AG04450 (cell line): ENCODE data around the gene KRT222. TPM values are rescaled to one million over a fixed set of nuclear protein-coding genes. Genes with fewer than 3 reads are reported as not detected.

Experiments
- CTCF ChIA-PET: fragments of 300-600, 350-600 bp; formaldehyde crosslinking; extraction: SDS; loops from one replicate; lab custom pipeline; 2022; ENCODE audit warnings: antibody characterized with exemption, inconsistent platforms; lab: Charles Lee
- POLR2A ChIA-PET: fragments of 350-600 bp; formaldehyde crosslinking; extraction: SDS; loops from one replicate; lab custom pipeline; 2021; ENCODE audit warnings: antibody characterized with exemption, inconsistent platforms; lab: Yijun Ruan, JAX
- DNase-seq: peaks from one replicate; pipeline ENCODE4 v3.0.0-alpha.2; 2011; ENCODE audit warnings: low read depth, low spot score
- H3K27ac ChIP-seq: one replicate; pipeline ENCODE4 v1.5.1; 2012; ENCODE audit warnings: low read depth, low read length, control low read depth
- H3K27me3 ChIP-seq: one replicate; pipeline ENCODE4 v1.6.0; 2012; ENCODE audit warnings: low read length; ENCODE audit not compliant: control insufficient read depth, insufficient read depth
- H3K4me3 ChIP-seq: 2 replicates; pipeline ENCODE4 v1.5.1; 2011; ENCODE audit warnings: mild to moderate bottlenecking, low read depth, low read length, control low read depth
- H3K9me3 ChIP-seq: 2 replicates; pipeline ENCODE4 v1.5.1; 2012; ENCODE audit warnings: low read length; ENCODE audit not compliant: control insufficient read depth, insufficient read depth
- polyA minus RNA-seq: library from RNA; depleted of rRNA, polyadenylated mRNA; stranded (reverse); fragments of >200 nt; gene quantifications from 2 replicates; pipeline ENCODE4 v1.2.3, GENCODE V29; 2011; rRNA and poly(A)+ RNA removed
- polyA plus RNA-seq: library from polyadenylated mRNA; depleted of rRNA; stranded (reverse); fragments of >200 nt; gene quantifications from 2 replicates; pipeline ENCODE4 v1.2.3, GENCODE V29; 2011; rRNA removed
- TF ChIP-seq, protein P1 (sequence below): IDR thresholded peaks from 2 replicates; pipeline ENCODE4 v1.5.1; 2011; ENCODE audit warnings: low read depth, low read length, control low read depth, inconsistent platforms

KRT222 gene
- not detected in 2 replicates for polyA plus RNA-seq
- polyA minus RNA-seq = not detected in 2 replicates

- ChIA-PET CTCF (interaction anchor here (1.0 to 1.8 kb wide), 2 partner anchors 126 to 984 kb away, joined by 3 to 6 read pairs; no protein-coding TSS in a partner anchor), POLR2A (no interaction called here)
- TF ChIP-seq, protein P1, sequence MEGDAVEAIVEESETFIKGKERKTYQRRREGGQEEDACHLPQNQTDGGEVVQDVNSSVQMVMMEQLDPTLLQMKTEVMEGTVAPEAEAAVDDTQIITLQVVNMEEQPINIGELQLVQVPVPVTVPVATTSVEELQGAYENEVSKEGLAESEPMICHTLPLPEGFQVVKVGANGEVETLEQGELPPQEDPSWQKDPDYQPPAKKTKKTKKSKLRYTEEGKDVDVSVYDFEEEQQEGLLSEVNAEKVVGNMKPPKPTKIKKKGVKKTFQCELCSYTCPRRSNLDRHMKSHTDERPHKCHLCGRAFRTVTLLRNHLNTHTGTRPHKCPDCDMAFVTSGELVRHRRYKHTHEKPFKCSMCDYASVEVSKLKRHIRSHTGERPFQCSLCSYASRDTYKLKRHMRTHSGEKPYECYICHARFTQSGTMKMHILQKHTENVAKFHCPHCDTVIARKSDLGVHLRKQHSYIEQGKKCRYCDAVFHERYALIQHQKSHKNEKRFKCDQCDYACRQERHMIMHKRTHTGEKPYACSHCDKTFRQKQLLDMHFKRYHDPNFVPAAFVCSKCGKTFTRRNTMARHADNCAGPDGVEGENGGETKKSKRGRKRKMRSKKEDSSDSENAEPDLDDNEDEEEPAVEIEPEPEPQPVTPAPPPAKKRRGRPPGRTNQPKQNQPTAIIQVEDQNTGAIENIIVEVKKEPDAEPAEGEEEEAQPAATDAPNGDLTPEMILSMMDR = no peak
- no peak within 1 kb of the TSS for H3K27ac ChIP-seq
- H3K9me3 ChIP-seq = no peaks in the 10 kb centered on the region
- no peak for DNase-seq
- H3K4me3 ChIP-seq = no peak within 1 kb of the TSS
- H3K27me3 ChIP-seq = peaks cover 36% of the 10 kb centered on the region
Measured at GRCh38 chr17:40664582-40665333, at the start of gene KRT222. Gene KRT222, minus strand, starts transcription at chr17:40665177. Its CDS starts 78 bp downstream, at chr17:40665099.

DNA sequence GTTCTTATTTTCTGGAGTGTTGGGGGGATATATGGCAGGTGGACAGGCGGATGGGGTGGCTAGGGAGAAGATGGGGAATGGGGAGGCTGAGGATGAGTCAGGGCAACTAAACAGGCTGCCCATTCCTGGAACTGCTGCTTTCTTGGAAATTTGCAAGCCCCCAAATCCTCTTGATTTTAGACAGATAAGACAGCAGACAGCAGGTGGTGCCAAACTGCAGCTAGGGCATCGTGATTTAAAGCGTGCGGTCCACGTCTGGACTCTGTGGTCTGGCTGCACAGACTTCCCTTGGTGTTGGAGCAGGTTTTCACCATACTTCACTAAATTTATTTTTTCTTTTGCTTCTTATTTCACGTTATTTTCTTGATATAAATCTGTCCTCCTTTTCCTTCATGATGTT is 49.5 kb upstream of the KRT222 start:
- Histone ChIP-seq H3K4me3 (no peak overlapping the region), H3K27me3 (peaks cover 34% of the 10 kb centered on the region), H3K9me3 (no peaks in the 10 kb centered on the region), H3K27ac (no peak overlapping the region)
- no peak for DNase-seq
- POLR2A ChIA-PET = no interaction called here
- TF ChIP-seq, protein P1 = peak; percentile 19; the same call in 1 of the 2 replicates
- CTCF ChIA-PET = no interaction called here

DNA sequence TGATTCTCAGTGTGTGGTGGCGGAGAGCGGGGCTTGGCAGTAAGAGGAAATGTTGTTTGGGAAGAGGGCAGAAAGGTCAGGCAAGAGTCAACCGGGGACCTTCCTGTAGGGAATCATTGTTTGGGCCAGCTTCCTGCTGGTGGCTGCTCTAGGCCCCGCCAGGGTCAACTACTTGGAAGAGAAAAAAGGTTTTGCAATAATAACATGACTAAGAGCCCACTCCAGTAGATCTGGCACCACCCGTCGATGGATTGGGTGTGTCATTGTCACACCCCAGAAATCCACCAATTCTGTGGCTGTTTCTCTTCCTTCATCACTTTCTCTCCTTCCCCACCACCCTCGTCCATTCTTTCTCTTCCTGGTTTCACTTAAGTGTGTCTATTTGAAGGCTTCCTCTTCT is 42.8 kb upstream of the KRT222 start:
- no peak for DNase-seq
- no peak overlapping the region for H3K27ac ChIP-seq
- H3K9me3 ChIP-seq = no peaks in the 10 kb centered on the region
- no peak overlapping the region for H3K4me3 ChIP-seq
- TF ChIP-seq, protein P1 = no peak
- ChIA-PET POLR2A (no interaction called here), CTCF (no interaction called here)
- peaks cover 15% of the 10 kb centered on the region for H3K27me3 ChIP-seq

DNA sequence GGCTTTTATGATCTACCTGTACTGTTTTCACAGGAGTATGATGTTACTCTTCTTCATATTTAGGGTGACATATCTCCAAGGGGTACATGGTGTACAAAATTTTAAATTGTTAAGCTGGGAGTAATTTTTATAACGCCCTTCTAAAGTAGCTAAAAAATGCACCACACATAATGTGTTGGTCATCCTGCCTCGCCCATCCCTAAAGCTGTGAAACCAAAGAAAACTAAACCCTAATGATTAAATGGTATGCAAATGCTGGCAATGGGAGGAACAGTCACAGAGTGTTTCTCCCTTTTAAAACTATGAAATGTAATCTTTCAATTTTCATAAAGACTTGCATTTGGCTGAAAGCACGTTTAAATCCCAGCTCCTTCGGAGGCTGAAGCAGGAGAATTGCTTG is 40.6 kb upstream of the KRT222 start:
- no peaks in the 10 kb centered on the region for H3K9me3 ChIP-seq
- H3K4me3 ChIP-seq = no peak overlapping the region
- no peak for DNase-seq
- POLR2A ChIA-PET = no interaction called here
- no peak overlapping the region for H3K27ac ChIP-seq
- TF ChIP-seq, protein P1 = no peak
- H3K27me3 ChIP-seq = peaks cover 9% of the 10 kb centered on the region
- CTCF ChIA-PET = no interaction called here

DNA sequence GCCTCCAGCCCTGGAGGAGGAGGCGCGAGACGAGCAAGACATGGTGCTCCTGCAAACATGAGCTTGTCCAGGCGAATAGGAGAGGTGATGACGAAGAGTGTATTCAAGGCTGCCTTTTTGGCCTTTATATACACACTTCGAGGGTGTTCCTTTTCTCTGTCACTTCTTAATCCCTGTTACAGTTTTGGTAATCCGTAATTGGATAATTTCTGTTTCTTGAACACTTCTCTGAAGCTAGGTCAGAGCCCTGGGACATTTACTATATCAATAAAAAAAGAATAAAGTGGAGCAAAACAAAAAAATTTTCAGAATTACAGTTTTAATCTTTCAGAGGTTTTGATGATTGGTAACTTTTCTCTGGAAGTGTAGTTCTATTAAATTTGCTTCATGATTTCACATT is 38.7 kb upstream of the KRT222 start, which contains the start of gene KRT24:
Gene KRT24 (minus strand): TSS at position 101 of the 400 bp plus-strand sequence. CDS start 59 bp downstream, at position 42.
- TF ChIP-seq, protein P1 = no peak
- CTCF ChIA-PET = interaction anchor here (0.6 kb wide), 1 partner anchor 15 kb away, joined by 3 read pairs; no protein-coding TSS in a partner anchor
- POLR2A ChIA-PET = no interaction called here
- DNase-seq = no peak
- Histone ChIP-seq H3K4me3 (no peak within 1 kb of the TSS), H3K9me3 (no peaks in the 10 kb centered on the region), H3K27ac (no peak within 1 kb of the TSS), H3K27me3 (peaks cover 12% of the 10 kb centered on the region)
